ENCODE data around the gene SLC24A5.

SLC24A5 gene

DNA sequence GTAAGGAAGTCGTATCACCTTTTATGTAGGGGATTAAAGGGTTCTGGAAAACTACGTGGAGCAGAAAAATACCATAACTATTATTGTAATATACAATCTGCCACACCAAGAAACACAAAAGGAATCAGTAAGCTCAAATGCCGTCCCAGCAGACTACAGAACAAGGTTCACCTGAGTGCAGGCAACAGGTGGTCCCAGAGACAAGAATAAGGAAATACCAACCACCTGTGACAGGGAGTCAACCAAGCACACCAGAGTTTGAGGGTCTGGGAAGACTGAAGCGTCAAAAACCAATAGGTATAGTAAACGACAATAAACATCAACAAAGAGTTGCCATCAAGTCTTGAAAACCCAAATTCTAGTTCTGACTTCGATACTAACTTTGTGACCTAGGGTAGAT lies 12.1 kb downstream of the SLC24A5 start:
- H3K27ac ChIP-seq, result no peak overlapping the region
- TF ChIP-seq, protein P1, sequence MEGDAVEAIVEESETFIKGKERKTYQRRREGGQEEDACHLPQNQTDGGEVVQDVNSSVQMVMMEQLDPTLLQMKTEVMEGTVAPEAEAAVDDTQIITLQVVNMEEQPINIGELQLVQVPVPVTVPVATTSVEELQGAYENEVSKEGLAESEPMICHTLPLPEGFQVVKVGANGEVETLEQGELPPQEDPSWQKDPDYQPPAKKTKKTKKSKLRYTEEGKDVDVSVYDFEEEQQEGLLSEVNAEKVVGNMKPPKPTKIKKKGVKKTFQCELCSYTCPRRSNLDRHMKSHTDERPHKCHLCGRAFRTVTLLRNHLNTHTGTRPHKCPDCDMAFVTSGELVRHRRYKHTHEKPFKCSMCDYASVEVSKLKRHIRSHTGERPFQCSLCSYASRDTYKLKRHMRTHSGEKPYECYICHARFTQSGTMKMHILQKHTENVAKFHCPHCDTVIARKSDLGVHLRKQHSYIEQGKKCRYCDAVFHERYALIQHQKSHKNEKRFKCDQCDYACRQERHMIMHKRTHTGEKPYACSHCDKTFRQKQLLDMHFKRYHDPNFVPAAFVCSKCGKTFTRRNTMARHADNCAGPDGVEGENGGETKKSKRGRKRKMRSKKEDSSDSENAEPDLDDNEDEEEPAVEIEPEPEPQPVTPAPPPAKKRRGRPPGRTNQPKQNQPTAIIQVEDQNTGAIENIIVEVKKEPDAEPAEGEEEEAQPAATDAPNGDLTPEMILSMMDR (conservative IDR thresholded peaks at IDR 0.05), result no peak
- TF ChIP-seq ZFX (IDR thresholded peaks at IDR 0.05), result no peak

DNA sequence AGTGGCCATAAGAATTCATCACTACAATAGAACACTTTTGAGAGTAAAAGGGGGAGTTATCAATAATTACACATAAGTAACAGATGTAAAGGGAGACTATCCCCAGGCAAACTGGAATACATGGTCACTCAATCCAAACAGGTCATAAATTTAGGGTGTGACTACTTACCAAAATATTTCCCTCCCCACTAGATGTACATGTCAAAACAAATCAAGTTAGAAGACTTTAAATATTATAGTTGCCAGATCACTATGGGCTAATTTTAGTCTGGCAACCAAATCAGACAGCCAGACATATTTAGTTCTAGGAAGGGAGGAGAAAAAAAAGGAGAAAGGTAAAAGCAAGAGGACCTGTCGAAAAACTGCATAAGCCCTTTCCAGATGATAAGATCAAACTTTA lies 23.1 kb downstream of the SLC24A5 start:
- no peak for TF ChIP-seq ZFX (IDR thresholded peaks at IDR 0.05)
- TF ChIP-seq, protein P1 (conservative IDR thresholded peaks at IDR 0.05), result no peak
- no peak overlapping the region for H3K27ac ChIP-seq

DNA sequence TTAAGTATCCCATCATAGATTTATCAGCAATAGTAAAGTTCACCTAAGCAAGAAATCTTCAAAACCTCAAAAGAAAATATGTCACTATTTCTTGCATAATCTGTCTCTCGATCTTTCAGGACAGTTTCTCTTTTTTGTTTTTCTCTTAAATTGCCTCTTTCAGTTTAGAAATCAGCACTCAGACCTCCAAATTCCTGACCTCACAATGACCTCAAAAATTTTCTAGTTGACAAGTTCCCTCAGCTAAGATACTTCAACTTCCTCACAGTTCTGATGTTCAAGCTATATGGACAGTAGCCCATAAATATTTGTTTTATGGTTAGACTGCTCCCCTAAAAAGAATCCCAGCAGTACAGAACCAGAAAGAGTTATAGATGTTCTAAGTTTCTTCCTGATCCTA lies 24.1 kb downstream of the SLC24A5 start:
- TF ChIP-seq, protein P1 (conservative IDR thresholded peaks at IDR 0.05), result no peak
- TF ChIP-seq ZFX (IDR thresholded peaks at IDR 0.05), result no peak
- no peak overlapping the region for H3K27ac ChIP-seq

DNA sequence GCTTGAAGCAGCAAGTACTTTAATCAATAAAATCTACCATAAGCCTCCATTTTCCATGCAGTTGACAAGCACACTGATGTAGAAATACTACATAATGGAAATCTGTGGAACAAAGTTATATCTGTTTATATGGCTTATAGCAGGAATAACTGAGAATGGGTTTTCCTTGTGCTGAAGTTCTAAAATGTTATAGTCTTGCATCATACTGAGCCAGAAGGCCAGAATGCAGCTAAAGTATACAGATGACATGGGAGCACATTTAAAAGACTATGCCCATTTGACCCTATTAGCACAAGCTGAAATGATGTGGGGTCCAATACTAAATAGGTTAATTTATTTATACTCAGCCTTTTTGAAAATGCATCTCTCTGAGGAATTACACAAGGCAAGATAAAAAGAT lies 25.1 kb downstream of the SLC24A5 start:
- no peak overlapping the region for H3K27ac ChIP-seq
- no peak for TF ChIP-seq ZFX (IDR thresholded peaks at IDR 0.05)

DNA sequence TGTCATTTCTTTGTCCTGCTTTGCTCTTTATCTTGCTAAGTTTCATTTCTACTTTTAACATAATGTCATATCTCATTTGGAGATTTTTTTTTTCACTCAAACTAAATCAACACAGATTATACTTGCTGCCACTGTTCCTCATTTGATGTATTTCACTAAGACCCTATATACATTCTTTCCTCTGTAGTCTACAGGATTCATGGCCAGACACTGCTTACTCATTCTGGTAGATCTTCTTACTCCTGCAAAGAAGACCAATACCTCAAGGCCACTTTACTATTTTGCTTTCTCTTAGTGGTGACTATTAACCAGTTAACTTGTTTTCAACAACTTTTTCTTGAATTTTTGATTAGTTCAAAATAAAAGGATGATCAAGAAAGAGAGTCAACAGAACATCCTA lies 26.6 kb downstream of the SLC24A5 start:
- TF ChIP-seq ZFX (IDR thresholded peaks at IDR 0.05), result no peak
- TF ChIP-seq, protein P1 (conservative IDR thresholded peaks at IDR 0.05), result no peak
- no peak overlapping the region for H3K27ac ChIP-seq

DNA sequence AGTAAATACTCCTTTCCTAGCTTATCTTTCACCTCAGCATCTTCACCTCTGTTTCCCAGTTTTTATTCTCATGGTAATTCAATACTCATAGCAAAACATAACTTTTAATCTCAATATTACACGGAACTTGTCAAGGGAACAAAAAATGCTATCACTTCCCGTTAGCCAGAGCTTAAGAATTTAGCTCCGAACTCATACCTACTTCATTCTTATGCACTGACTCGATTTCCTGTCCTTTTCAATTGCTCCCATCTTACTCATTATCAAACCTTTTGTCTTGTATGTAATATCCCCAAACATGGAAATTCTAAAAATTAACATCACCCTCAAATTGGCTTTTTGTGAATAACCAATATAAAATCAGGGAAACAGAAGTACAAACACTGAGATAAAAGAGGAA lies 29.1 kb downstream of the SLC24A5 start:
- H3K27ac ChIP-seq, result no peak overlapping the region

DNA sequence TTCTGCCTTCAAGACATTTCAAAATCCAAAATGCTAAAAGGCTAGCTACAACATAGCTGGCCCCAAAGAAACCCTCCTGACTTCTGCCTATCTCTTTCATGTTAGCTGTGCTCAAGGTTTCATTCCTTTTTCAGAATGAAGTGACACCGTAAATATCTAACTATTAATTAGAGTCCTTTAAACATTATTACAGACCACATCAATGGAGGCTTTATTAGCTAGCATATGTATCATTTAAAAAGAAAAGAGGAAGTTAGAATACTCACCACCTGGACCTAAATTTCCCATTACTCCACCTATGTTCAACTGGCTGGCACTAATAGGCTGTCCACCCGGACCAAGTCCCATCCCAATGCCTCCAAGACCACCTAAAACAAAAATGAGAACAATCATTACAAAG lies 32.7 kb downstream of the SLC24A5 start:
- TF ChIP-seq ZFX (IDR thresholded peaks at IDR 0.05), result no peak
- TF ChIP-seq, protein P1 (conservative IDR thresholded peaks at IDR 0.05), result no peak
- H3K27ac ChIP-seq, result no peak overlapping the region

More for the DNA sequence above, 29.1 kb downstream of the SLC24A5 start:
- TF ChIP-seq ZFX (IDR thresholded peaks at IDR 0.05), result no peak
- TF ChIP-seq, protein P1 (conservative IDR thresholded peaks at IDR 0.05), result no peak

DNA sequence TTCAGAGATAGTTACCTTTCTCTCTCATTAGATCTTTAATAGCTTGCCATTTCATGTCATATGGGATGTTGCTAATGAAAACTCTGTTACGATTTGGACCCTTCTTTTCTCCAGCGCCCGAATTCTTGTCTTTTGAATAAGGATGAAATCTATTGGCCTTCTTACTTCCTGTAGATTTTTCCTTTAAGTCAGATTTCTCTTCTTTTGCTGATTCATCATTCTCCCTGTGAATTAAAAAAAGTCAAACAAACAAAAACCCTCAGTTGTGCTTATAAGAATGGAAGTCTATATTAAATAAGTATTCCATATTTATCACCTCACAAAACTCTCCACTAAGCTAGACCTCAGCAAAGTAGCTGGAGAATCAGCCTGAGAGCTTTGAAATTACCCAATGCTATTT lies 47.8 kb downstream of the SLC24A5 start:
- no peak overlapping the region for H3K27ac ChIP-seq
- TF ChIP-seq, protein P1 (conservative IDR thresholded peaks at IDR 0.05), result no peak
- TF ChIP-seq ZFX (IDR thresholded peaks at IDR 0.05), result no peak
